HS-5 (cell line): Measurements from ENCODE around the gene MYLK2.

ENCODE experiments used
- DNase-seq: peaks from one replicate; pipeline ENCODE4 v3.0.0-alpha.2; 2012; ENCODE audit warnings: low read depth

MYLK2 gene

GRCh38 chr20:31872406-31872805, 53.2 kb downstream of the MYLK2 start:
- no peak for DNase-seq

GRCh38 chr20:31875671-31876070, 56.5 kb downstream of the MYLK2 start:
- DNase-seq = no peak

- DNase-seq = no peak
Observed at GRCh38 chr20:31877684-31878083, 58.5 kb downstream of the MYLK2 start.

GRCh38 chr20:31879143-31879987, 60.2 kb downstream of the MYLK2 start:
- peak; percentile 82 for DNase-seq

GRCh38 chr20:31881945-31882344, 62.8 kb downstream of the MYLK2 start:
- DNase-seq = no peak

GRCh38 chr20:31883829-31884228, 64.7 kb downstream of the MYLK2 start:
- no peak for DNase-seq
